Fibroblast of lung (primary cell): ENCODE measurements around the gene VTI1A. TPM values are rescaled to one million over a fixed set of nuclear protein-coding genes. Genes with fewer than 3 reads are reported as not detected.

Experiments
- DNase-seq, 2 donors: peaks; one replicate each; pipeline versions ENCODE4 v3.0.0 to v3.0.0-alpha.2; 2010; ENCODE audit warnings: low read depth in 2 of 2
- H2AFZ ChIP-seq: 2 replicates; pipeline ENCODE4 v1.5.1; 2012; ENCODE audit warnings: low read length, control low read depth, inconsistent platforms
- H3K27ac ChIP-seq: 2 replicates; pipeline ENCODE4 v1.5.1; 2011; ENCODE audit warnings: low read length, control low read depth; ENCODE audit not compliant: insufficient read depth
- H3K27me3 ChIP-seq: 2 replicates; pipeline ENCODE4 v1.5.1; 2011; ENCODE audit warnings: mild to moderate bottlenecking, low read length; ENCODE audit not compliant: control insufficient read depth, insufficient read depth
- H3K36me3 ChIP-seq: 2 replicates; pipeline ENCODE4 v1.5.1; 2011; ENCODE audit warnings: low read length; ENCODE audit not compliant: control insufficient read depth, insufficient read depth
- H3K4me1 ChIP-seq: 2 replicates; pipeline ENCODE4 v1.5.1; 2011; ENCODE audit warnings: low read length; ENCODE audit not compliant: control insufficient read depth, insufficient read depth; ENCODE audit errors: extremely low read depth
- H3K4me2 ChIP-seq: 2 replicates; pipeline ENCODE4 v1.5.1; 2011; ENCODE audit warnings: low read length, control low read depth; ENCODE audit not compliant: insufficient read depth; ENCODE audit errors: extremely low read depth
- H3K4me3 ChIP-seq, 4 experiments: fragments of 200-600 bp in 1 of 4; sonication (generic) in 1 of 4; replicated peaks in 1 of 4; 2 replicates each; pipeline ENCODE4 v1.5.1; 2011 to 2016; ENCODE audit warnings: low read length in 4 of 4, low read depth in 3 of 4, mild to moderate bottlenecking in 3 of 4, control low read depth in 2 of 4, inconsistent platforms in 1 of 4, mixed read lengths in 1 of 4; ENCODE audit not compliant: insufficient read depth in 1 of 4; ENCODE audit errors: control extremely low read depth in 1 of 4
- H3K79me2 ChIP-seq: 2 replicates; pipeline ENCODE4 v1.5.1; 2012; ENCODE audit warnings: mild to moderate bottlenecking, low read length, inconsistent platforms; ENCODE audit not compliant: control insufficient read depth, insufficient read depth
- H3K9ac ChIP-seq: 2 replicates; pipeline ENCODE4 v1.5.1; 2011; ENCODE audit warnings: mild to moderate bottlenecking, low read length, control low read depth; ENCODE audit not compliant: insufficient read depth
- H3K9me3 ChIP-seq: 2 replicates; pipeline ENCODE4 v1.5.1; 2012; ENCODE audit warnings: low read depth, low read length; ENCODE audit not compliant: control insufficient read depth, insufficient read depth
- H4K20me1 ChIP-seq: 2 replicates; pipeline ENCODE4 v1.5.1; 2011; ENCODE audit warnings: low read length; ENCODE audit not compliant: control insufficient read depth, insufficient read depth; ENCODE audit errors: extremely low read depth
- EZH2 ChIP-seq: IDR thresholded peaks from 2 replicates; pipeline ENCODE4 v1.5.1; 2012; ENCODE audit warnings: low read length, control low read depth, mild to moderate bottlenecking; ENCODE audit errors: missing control alignments
- polyA plus RNA-seq, 2 donors: library from polyadenylated mRNA; depleted of rRNA in 1 of 2; stranded (reverse) in 1 of 2; unstranded in 1 of 2; fragments of >200 nt; gene quantifications; 2 replicates each; pipeline ENCODE4 v1.2.1, GENCODE V29; 2011 to 2012; ENCODE audit warnings: missing spikeins in 1 of 2
- total RNA-seq: library from RNA; depleted of rRNA; stranded (reverse); fragments of >200 nt; gene quantifications from 2 replicates; pipeline ENCODE4 v1.2.1, GENCODE V29; 2014
- TF ChIP-seq, protein P1 (sequence below), 2 donors: IDR thresholded peaks in 1 of 2; conservative IDR thresholded peaks in 1 of 2; 1 replicate in 1 of 2; 2 replicates in 1 of 2; pipeline ENCODE4 v1.5.1; 2011 to 2012; ENCODE audit warnings: low read length in 2 of 2, control low read depth in 1 of 2, inconsistent platforms in 1 of 2, low read depth in 1 of 2, mild to moderate bottlenecking in 1 of 2

Gene VTI1A
- total and polyA plus RNA-seq, 2 donors (not counting 1 experiment from before 2014, with no cell fraction given) = 19.1 to 30.9 TPM

- no peak for DNase-seq
- Histone ChIP-seq H3K36me3 (no peaks in the 10 kb centered on the region), H3K27me3 (no peaks in the 10 kb centered on the region), H3K4me1 (no peaks in the 10 kb centered on the region), H3K4me2 (no peak overlapping the region), H3K9me3 (no peaks in the 10 kb centered on the region), H3K27ac (no peak overlapping the region), H3K9ac (no peak overlapping the region), H2AFZ (no peak overlapping the region), H4K20me1 (no peaks in the 10 kb centered on the region), H3K79me2 (no peaks in the 10 kb centered on the region), H3K4me3 (no peak overlapping the region)
- TF ChIP-seq, protein P1, sequence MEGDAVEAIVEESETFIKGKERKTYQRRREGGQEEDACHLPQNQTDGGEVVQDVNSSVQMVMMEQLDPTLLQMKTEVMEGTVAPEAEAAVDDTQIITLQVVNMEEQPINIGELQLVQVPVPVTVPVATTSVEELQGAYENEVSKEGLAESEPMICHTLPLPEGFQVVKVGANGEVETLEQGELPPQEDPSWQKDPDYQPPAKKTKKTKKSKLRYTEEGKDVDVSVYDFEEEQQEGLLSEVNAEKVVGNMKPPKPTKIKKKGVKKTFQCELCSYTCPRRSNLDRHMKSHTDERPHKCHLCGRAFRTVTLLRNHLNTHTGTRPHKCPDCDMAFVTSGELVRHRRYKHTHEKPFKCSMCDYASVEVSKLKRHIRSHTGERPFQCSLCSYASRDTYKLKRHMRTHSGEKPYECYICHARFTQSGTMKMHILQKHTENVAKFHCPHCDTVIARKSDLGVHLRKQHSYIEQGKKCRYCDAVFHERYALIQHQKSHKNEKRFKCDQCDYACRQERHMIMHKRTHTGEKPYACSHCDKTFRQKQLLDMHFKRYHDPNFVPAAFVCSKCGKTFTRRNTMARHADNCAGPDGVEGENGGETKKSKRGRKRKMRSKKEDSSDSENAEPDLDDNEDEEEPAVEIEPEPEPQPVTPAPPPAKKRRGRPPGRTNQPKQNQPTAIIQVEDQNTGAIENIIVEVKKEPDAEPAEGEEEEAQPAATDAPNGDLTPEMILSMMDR (conservative IDR thresholded peaks at IDR 0.05 in 1 of 2, IDR thresholded peaks at IDR 0.05 in 1 of 2; ENCODE audit: low read depth in 1 of 2, low read length in 2 of 2) = no peak
- no peak for TF ChIP-seq EZH2
These were observed 376.0 kb downstream of the VTI1A start for GRCh38 chr10:112823007-112823406.

GRCh38 chr10:112823604-112824003, 376.6 kb downstream of the VTI1A start:
- no peaks in the 10 kb centered on the region for H3K9me3 ChIP-seq
- no peak overlapping the region for H2AFZ ChIP-seq
- DNase-seq = no peak
- no peak overlapping the region for H3K27ac ChIP-seq
- no peaks in the 10 kb centered on the region for H3K4me1 ChIP-seq
- no peaks in the 10 kb centered on the region for H3K27me3 ChIP-seq
- no peaks in the 10 kb centered on the region for H3K36me3 ChIP-seq
- H3K79me2 ChIP-seq = no peaks in the 10 kb centered on the region
- H4K20me1 ChIP-seq = no peaks in the 10 kb centered on the region
- no peak overlapping the region for H3K4me3 ChIP-seq
- H3K4me2 ChIP-seq = no peak overlapping the region
- no peak overlapping the region for H3K9ac ChIP-seq
- TF ChIP-seq, protein P1 (conservative IDR thresholded peaks at IDR 0.05 in 1 of 2, IDR thresholded peaks at IDR 0.05 in 1 of 2; ENCODE audit: low read depth in 1 of 2, low read length in 2 of 2) = no peak
- no peak for TF ChIP-seq EZH2

DNA sequence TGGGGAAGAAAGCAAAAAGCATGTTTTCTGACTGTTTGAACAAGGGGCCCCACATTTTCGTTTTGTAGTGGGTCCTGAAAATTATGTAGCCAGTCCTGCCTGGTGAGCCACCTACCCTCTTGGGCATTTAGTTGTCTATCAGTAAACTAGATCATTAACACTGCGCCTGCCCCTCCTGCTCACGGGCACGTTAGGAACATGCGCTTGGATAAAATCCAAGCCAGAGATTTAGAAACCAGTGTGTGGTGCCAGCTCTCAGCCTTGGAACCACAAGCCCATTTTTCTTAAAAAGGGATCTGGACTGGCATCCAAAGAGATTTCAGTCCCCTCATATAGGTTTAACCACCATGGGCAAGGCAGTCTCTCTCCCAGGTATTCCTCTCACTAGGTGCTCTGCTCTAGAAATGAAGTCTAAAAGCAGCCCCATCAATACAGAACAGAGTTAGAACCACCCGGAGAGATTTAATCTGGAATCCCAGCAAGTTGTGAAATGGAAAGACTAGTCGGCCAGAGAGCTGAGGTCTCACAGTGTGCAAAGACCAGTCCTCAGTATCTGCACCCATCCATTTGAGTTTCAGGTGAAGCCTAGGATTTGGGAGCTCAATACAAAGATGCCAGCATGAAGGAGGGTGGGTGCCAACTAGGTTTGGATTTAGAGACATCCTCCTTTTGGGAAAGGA, 379.1 kb downstream of the VTI1A start:
- DNase-seq = no peak
- Histone ChIP-seq H3K27ac (no peak overlapping the region), H4K20me1 (no peaks in the 10 kb centered on the region), H3K27me3 (no peaks in the 10 kb centered on the region), H3K4me1 (no peaks in the 10 kb centered on the region), H3K9me3 (no peaks in the 10 kb centered on the region), H3K79me2 (no peaks in the 10 kb centered on the region), H3K4me2 (no peak overlapping the region), H3K4me3 (no peak overlapping the region), H2AFZ (no peak overlapping the region), H3K36me3 (no peaks in the 10 kb centered on the region), H3K9ac (no peak overlapping the region)
- TF ChIP-seq EZH2 = no peak
- TF ChIP-seq, protein P1 (conservative IDR thresholded peaks at IDR 0.05 in 1 of 2, IDR thresholded peaks at IDR 0.05 in 1 of 2; ENCODE audit: low read depth in 1 of 2, low read length in 2 of 2) = no peak
